Neural cell (in vitro differentiated cells): ENCODE results near the gene SOHLH1. TPM values are rescaled to one million over a fixed set of nuclear protein-coding genes. Genes with fewer than 3 reads are reported as not detected.
A peak's percentile ranks its signal among the peaks of the same experiment; 100 is the strongest.

Experiments
- H2AFZ ChIP-seq: fragments of 200-600, 300-800 bp; sonication (generic), shearing (Covaris generic); 2 replicates; pipeline ENCODE4 v1.6.0; 2014; ENCODE audit warnings: low read depth, mild to moderate bottlenecking, antibody characterized with exemption, low read length, moderate library complexity
- H3F3A ChIP-seq: fragments of 200-600 bp; shearing (Covaris generic); 2 replicates; pipeline ENCODE4 v1.6.1; 2016; ENCODE audit warnings: mild to moderate bottlenecking, moderate library complexity, mixed read lengths, antibody characterized with exemption, low read length; ENCODE audit not compliant: insufficient read depth, poor library complexity, severe bottlenecking
- H3K27ac ChIP-seq: fragments of 200-600, 300-800 bp; sonication (generic), shearing (Covaris generic); 2 replicates; pipeline ENCODE4 v1.5.1; 2014; ENCODE audit warnings: mild to moderate bottlenecking, low read length, moderate library complexity
- H3K27me3 ChIP-seq: fragments of 300-800, 200-600 bp; sonication (generic), shearing (Covaris generic); 2 replicates; pipeline ENCODE4 v1.6.0; 2014; ENCODE audit warnings: mild to moderate bottlenecking, low read depth, low read length, moderate library complexity; ENCODE audit not compliant: insufficient read depth
- H3K36me3 ChIP-seq: fragments of 300-800, 200-600 bp; sonication (generic), shearing (Covaris generic); 2 replicates; pipeline ENCODE4 v1.5.1; 2014; ENCODE audit warnings: mild to moderate bottlenecking, antibody characterized with exemption, low read length, moderate library complexity; ENCODE audit not compliant: insufficient read depth
- H3K4me2 ChIP-seq: fragments of 300-800, 200-600 bp; sonication (generic), shearing (Covaris generic); 2 replicates; pipeline ENCODE4 v1.6.0; 2014; ENCODE audit warnings: mild to moderate bottlenecking, low read length
- H3K4me3 ChIP-seq: fragments of 300-800, 200-600 bp; sonication (generic), shearing (Covaris generic); 2 replicates; pipeline ENCODE4 v1.5.1; 2014; ENCODE audit warnings: mild to moderate bottlenecking, low read length, moderate library complexity
- H3K79me2 ChIP-seq: fragments of 200-600 bp; shearing (Covaris generic); replicated peaks from 2 replicates; pipeline ENCODE4 v1.6.0; 2014; ENCODE audit warnings: mild to moderate bottlenecking, low read length, moderate library complexity; ENCODE audit not compliant: insufficient read depth
- H3K9ac ChIP-seq: fragments of 300-800, 200-600 bp; sonication (generic), shearing (Covaris generic); 2 replicates; pipeline ENCODE4 v1.6.1; 2016; ENCODE audit warnings: mild to moderate bottlenecking, low read length, mixed read lengths
- H3K9me2 ChIP-seq: fragments of 200-600 bp; shearing (Covaris generic); 2 replicates; pipeline ENCODE4 v1.6.1; 2016; ENCODE audit warnings: mild to moderate bottlenecking, low read length, mixed read lengths; ENCODE audit not compliant: insufficient read depth
- H3K9me3 ChIP-seq: fragments of 200-600, 300-800 bp; sonication (generic), shearing (Covaris generic); 2 replicates; pipeline ENCODE4 v1.6.1; 2016; ENCODE audit warnings: mild to moderate bottlenecking, mixed run types, low read length, moderate library complexity, mixed read lengths
- H4K20me1 ChIP-seq: fragments of 200-600 bp; shearing (Covaris generic); 2 replicates; pipeline ENCODE4 v1.6.1; 2016; ENCODE audit warnings: mild to moderate bottlenecking, mixed run types; ENCODE audit not compliant: insufficient read depth
- EP300 ChIP-seq: fragments of 450-650 bp; conservative IDR thresholded peaks from 2 replicates; pipeline ENCODE4 v1.6.1; 2014; ENCODE audit warnings: antibody characterized with exemption, mild to moderate bottlenecking, moderate library complexity; ENCODE audit not compliant: poor library complexity, severe bottlenecking
- EZH2 ChIP-seq: fragments of 200-600, 300-800 bp; shearing (Covaris generic), sonication (generic); IDR thresholded peaks from 2 replicates; pipeline ENCODE4 v1.6.1; 2014; ENCODE audit warnings: antibody characterized with exemption, low read length, borderline replicate concordance, mild to moderate bottlenecking; ENCODE audit not compliant: insufficient read depth, poor library complexity, severe bottlenecking
- MXI1 ChIP-seq: fragments of 450-650 bp; conservative IDR thresholded peaks from 2 replicates; pipeline ENCODE4 v1.6.1; 2014; ENCODE audit warnings: antibody characterized with exemption, mild to moderate bottlenecking; ENCODE audit not compliant: poor library complexity, severe bottlenecking
- POLR2AphosphoS5 ChIP-seq: IDR thresholded peaks from 2 replicates; pipeline ENCODE4 v1.6.1; 2012
- RAD21 ChIP-seq: fragments of 450-650 bp; conservative IDR thresholded peaks from 2 replicates; pipeline ENCODE4 v1.6.1; 2014; ENCODE audit warnings: antibody characterized with exemption, mild to moderate bottlenecking, moderate library complexity
- SMC3 ChIP-seq: fragments of 450-650 bp; conservative IDR thresholded peaks from 2 replicates; pipeline ENCODE4 v1.6.1; 2014; ENCODE audit warnings: antibody characterized with exemption, mild to moderate bottlenecking, moderate library complexity; ENCODE audit not compliant: poor library complexity
- TAF1 ChIP-seq: IDR thresholded peaks from 2 replicates; pipeline ENCODE4 v1.6.1; 2012; ENCODE audit warnings: low read depth
- polyA plus RNA-seq: library from polyadenylated mRNA; depleted of rRNA; stranded (reverse); fragments of >200 nt; gene quantifications from 2 replicates; pipeline ENCODE4 v1.2.3, GENCODE V29; 2014
- TF ChIP-seq, protein P1 (sequence below): fragments of 450-650 bp; IDR thresholded peaks from 2 replicates; pipeline ENCODE4 v1.5.1; 2014; ENCODE audit warnings: antibody characterized with exemption, mild to moderate bottlenecking, moderate library complexity; ENCODE audit not compliant: poor library complexity, severe bottlenecking
- TF ChIP-seq, protein P2 (sequence below): IDR thresholded peaks from 2 replicates; pipeline ENCODE4 v1.6.1; 2012; ENCODE audit warnings: borderline replicate concordance

The SOHLH1 gene
- polyA plus RNA-seq, 1 donor from 2014 or later = not detected

DNA sequence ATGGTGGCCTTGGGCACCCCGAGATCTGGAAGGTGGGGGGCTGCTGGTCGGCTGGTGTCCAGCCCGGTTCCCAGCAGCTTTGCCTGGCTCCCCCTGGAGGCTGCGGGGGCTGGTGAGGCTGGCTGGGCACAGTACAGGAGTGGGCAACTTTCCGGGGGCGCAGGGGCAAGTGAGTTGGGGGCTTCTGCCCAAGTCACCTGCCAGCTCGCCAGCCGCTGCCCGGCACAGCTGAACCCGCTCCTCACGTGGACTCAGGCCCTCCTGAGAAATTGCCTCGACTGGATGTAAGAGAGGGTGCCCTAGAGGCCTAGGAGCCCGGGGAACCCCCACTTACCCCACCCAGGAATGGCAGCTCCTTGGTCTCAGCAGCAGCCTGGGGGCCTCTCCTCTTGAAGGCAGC, 18.1 kb upstream of the SOHLH1 start:
- no peaks in the 10 kb centered on the region for H4K20me1 ChIP-seq
- no peak overlapping the region for H3K9ac ChIP-seq
- no peaks in the 10 kb centered on the region for H3F3A ChIP-seq
- no peaks in the 10 kb centered on the region for H3K79me2 ChIP-seq
- no peaks in the 10 kb centered on the region for H3K9me3 ChIP-seq
- H2AFZ ChIP-seq = no peak overlapping the region
- no peak overlapping the region for H3K4me3 ChIP-seq
- H3K27ac ChIP-seq = no peak overlapping the region
- no peaks in the 10 kb centered on the region for H3K9me2 ChIP-seq
- no peaks in the 10 kb centered on the region for H3K36me3 ChIP-seq
- H3K4me2 ChIP-seq = no peak overlapping the region
- H3K27me3 ChIP-seq = peaks cover 51% of the 10 kb centered on the region
- TF ChIP-seq POLR2AphosphoS5 (no peak), EP300 (no peak), SMC3 (no peak), MXI1 (no peak)
- TF ChIP-seq, protein P1, sequence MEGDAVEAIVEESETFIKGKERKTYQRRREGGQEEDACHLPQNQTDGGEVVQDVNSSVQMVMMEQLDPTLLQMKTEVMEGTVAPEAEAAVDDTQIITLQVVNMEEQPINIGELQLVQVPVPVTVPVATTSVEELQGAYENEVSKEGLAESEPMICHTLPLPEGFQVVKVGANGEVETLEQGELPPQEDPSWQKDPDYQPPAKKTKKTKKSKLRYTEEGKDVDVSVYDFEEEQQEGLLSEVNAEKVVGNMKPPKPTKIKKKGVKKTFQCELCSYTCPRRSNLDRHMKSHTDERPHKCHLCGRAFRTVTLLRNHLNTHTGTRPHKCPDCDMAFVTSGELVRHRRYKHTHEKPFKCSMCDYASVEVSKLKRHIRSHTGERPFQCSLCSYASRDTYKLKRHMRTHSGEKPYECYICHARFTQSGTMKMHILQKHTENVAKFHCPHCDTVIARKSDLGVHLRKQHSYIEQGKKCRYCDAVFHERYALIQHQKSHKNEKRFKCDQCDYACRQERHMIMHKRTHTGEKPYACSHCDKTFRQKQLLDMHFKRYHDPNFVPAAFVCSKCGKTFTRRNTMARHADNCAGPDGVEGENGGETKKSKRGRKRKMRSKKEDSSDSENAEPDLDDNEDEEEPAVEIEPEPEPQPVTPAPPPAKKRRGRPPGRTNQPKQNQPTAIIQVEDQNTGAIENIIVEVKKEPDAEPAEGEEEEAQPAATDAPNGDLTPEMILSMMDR = no peak

DNA sequence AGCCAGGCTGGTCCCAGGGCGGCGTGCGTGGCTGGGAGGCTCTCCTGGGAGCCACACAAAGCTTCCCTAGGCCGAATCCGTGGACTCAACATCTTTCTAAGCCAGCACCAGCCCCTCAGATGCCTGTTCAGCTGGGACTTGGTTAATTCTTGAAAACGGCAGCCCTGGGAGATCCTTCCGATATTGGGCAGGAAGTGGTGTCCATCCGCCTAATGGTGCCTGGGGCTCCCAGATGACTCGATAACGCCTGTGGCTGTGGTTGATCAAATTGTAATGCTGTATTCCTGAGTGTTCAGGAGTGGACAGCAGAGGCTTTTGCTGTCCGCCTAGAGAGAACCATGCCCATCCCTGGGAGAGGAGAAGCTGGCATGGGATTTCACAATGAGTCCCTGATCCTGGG, 16.8 kb upstream of the SOHLH1 start:
- Histone ChIP-seq H2AFZ (no peak overlapping the region), H3K9me3 (no peaks in the 10 kb centered on the region), H3K36me3 (no peaks in the 10 kb centered on the region), H3K27me3 (peaks cover 54% of the 10 kb centered on the region), H3K4me2 (no peak overlapping the region), H3K9ac (no peak overlapping the region), H3K4me3 (no peak overlapping the region), H3F3A (no peaks in the 10 kb centered on the region), H4K20me1 (no peaks in the 10 kb centered on the region), H3K9me2 (no peaks in the 10 kb centered on the region), H3K79me2 (no peaks in the 10 kb centered on the region), H3K27ac (no peak overlapping the region)
- TF ChIP-seq TAF1 (no peak), EP300 (no peak), SMC3 (no peak)
- TF ChIP-seq, protein P1 = no peak

DNA sequence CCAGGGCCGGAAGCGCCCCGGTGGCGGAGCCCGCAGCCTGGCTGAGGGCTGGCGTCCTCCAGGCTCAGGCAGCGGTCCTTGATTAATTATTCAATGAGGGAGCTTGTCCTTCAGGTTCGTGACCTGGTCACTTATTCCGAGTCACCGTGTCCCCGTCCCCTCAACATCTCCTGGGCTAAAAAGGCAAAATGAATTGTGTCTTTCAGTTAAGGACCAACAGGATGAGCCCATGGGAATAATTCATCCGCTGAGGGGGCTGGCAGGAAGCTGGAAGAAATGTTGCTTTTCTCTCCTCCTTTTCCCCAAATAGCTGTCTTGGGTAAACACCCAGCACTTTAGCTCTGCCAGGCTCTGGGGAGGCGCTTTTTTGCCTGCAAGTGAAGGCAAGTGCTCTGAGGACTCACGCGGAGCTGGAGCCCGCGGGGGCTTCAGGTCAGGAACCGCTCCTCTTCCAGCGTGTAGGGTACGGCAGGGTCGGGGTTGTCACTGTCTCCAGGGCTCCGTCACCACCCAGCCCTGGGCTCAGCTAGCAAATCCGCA, 15.8 kb upstream of the SOHLH1 start:
- no peak overlapping the region for H3K4me2 ChIP-seq
- H3K27ac ChIP-seq = no peak overlapping the region
- H3K9me2 ChIP-seq = no peaks in the 10 kb centered on the region
- no peaks in the 10 kb centered on the region for H3K9me3 ChIP-seq
- peak overlapping the region; percentile 51 for H3K4me3 ChIP-seq
- H3K36me3 ChIP-seq = no peaks in the 10 kb centered on the region
- peaks cover 54% of the 10 kb centered on the region for H3K27me3 ChIP-seq
- no peak for TF ChIP-seq RAD21
- no peak for TF ChIP-seq EZH2
- TF ChIP-seq, protein P2, sequence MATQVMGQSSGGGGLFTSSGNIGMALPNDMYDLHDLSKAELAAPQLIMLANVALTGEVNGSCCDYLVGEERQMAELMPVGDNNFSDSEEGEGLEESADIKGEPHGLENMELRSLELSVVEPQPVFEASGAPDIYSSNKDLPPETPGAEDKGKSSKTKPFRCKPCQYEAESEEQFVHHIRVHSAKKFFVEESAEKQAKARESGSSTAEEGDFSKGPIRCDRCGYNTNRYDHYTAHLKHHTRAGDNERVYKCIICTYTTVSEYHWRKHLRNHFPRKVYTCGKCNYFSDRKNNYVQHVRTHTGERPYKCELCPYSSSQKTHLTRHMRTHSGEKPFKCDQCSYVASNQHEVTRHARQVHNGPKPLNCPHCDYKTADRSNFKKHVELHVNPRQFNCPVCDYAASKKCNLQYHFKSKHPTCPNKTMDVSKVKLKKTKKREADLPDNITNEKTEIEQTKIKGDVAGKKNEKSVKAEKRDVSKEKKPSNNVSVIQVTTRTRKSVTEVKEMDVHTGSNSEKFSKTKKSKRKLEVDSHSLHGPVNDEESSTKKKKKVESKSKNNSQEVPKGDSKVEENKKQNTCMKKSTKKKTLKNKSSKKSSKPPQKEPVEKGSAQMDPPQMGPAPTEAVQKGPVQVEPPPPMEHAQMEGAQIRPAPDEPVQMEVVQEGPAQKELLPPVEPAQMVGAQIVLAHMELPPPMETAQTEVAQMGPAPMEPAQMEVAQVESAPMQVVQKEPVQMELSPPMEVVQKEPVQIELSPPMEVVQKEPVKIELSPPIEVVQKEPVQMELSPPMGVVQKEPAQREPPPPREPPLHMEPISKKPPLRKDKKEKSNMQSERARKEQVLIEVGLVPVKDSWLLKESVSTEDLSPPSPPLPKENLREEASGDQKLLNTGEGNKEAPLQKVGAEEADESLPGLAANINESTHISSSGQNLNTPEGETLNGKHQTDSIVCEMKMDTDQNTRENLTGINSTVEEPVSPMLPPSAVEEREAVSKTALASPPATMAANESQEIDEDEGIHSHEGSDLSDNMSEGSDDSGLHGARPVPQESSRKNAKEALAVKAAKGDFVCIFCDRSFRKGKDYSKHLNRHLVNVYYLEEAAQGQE = no peak
- TF ChIP-seq POLR2AphosphoS5 = no peak
- TF ChIP-seq TAF1 = no peak
- no peak for TF ChIP-seq SMC3
- TF ChIP-seq MXI1 = no peak
- TF ChIP-seq, protein P1 = no peak
- no peak for TF ChIP-seq EP300
- H4K20me1 ChIP-seq = no peaks in the 10 kb centered on the region
- H3K79me2 ChIP-seq = no peaks in the 10 kb centered on the region
- H3F3A ChIP-seq = no peaks in the 10 kb centered on the region
- no peak overlapping the region for H3K9ac ChIP-seq
- H2AFZ ChIP-seq = no peak overlapping the region
